Stimulated activated CD4-positive, alpha-beta T cell treated with anti-CD3 and anti-CD28 coated beads, Interleukin-1b, Interleukin-23, amount 100 ng/mL, for 4 hours (primary cell): ENCODE measurements around the gene PNPO.

Experiments used
- DNase-seq, 2 donors: peaks; one replicate each; pipeline ENCODE4 v3.0.0-alpha.2; 2020; ENCODE audit warnings: low read depth in 2 of 2

Gene PNPO

DNA sequence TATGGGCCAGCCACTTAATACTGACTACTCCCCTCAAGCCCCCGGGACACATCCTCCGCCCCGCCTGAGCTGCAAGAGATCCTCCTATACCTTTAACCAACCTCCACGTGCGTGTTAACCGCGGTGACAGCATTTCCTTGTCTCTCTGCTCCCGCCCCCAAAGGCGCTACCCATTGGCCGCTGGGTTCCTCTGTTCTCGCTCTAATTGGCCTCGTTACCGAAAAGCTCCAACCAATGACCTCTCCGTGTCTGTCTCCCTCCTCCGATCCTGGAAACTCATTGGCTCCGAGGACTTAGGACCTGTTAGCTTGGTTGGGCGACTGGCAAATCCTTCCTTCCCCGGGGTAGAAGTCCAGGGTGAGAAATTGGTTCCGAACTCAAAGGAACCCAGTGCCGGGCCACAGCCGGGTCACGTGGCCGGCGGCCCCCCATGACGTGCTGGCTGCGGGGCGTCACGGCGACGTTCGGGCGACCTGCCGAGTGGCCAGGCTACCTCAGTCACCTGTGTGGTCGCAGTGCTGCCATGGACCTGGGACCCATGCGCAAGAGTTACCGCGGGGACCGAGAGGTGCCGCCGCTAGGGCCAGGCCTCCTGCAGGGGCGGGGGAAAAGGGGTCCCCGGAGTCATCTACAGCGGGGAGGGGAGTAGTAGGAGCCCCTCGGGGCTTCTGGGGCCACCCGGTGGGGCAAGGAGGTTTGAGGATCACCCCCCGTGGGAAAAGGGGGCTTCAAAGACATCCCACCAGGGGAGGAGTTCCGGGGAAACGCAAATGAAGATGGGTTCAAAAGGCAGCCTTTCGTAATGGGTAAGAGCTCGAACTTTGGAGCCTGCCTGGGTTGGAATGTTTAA is at the start of gene PNPO:
Gene PNPO, plus strand, starts transcription at position 326 of the 850 bp plus-strand sequence. Its CDS starts 105 bp downstream, at position 431.
- peak; percentile 82 to 88 for DNase-seq

DNA sequence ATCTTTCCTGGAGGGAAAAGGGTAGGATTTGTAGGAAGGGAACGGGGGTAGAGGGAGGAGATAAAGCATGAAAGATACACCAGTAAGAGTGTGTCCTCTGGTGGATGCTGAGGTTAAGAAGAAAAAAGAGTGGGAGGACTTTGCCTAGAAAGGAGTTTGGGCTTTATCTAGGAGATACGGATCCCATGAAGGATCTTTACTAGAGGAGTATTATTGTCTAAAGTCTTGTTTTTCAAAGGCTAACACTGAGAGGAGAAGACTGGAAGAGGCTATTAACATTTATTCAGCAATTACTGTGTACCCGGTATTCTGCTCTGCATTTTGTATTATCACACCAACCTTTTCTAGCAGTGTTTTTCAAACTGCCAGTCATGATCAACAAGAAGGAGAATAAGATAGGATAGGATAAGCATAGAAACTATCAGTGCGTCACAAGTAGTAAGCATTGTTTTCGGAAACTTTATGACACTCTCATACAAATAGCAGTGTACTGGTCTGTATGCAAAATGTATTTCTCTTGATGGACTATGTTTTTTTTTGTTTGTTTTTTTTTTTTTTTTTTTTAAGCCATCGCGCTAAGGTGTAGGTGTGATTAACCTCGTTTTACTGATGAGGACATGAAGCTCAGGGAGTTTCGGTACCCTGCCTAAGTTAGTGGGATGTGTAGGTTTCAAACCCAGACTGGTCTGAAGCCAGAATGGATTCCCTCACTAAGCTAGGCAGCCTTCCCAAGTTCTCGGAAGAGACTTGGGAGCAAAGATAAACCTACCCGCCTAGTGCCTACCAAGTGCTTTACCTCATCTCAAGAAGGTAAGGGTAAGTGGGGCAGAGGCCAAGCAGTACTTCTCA is 46.6 kb upstream of the PNPO start:
- no peak for DNase-seq

DNA sequence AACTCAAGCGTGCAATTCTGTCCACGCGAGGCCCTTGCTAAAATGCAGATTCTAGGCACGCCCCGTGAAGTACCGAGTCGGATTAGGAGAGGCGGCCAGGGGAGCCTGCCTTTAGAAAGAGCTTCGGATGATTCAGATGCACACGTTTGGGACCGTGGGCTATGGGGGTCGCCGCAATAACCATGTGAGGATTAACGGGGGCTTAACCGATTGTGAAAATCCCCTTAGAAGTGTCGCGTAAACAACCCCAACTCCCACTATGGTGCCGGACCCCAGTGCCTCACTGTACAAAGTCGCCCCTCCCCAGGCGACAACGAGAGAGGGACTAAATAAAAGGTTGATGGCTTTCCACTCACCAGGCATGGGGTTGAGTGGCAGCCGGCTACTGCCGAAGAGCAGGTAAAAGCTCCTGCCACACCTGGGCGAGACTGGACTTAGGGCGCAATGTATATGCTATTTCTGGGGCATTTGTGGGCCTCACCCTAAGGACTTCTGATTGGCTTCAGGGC is 46.0 kb upstream of the PNPO start:
- DNase-seq = no peak

DNA sequence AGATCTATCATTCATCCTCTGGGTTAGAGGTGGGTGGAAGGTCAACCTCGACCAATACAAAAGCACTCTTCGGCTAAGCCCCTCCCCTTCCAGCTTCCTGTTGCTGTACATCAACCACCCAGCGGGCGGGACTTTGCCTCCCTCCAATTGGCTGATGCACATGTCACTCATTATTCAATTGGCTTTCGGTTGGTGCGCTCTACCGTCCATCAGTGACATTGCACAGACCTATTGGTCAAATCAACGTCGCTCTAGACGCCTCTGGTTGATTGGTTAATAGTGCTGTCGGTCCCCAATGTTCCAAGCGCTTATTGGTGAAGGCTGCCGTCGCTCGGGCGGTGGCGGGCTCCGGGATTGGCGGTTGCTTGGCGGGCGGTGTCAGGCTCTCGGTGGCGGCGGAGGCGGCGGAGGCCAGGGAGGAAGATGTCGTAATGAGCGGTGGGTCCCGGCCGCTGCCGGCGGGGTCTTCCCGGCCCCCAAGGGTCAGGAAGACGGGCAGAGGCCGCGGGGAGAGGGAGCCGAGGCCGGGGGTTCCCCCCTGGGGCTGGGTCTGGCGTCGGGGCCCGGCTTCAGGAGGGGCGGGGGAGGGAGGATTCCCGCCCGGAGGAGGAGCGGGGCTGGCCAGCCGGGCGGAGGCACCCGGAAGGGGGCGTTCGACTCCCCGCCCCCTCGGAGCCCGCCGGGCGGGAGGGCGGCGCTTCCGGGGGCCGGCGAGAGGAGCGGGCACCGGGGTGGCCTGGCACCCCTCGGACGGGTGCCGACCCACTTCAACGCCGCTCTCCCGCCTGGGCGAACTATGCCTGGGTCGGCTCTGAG is 45.3 kb upstream of the PNPO start, which contains the start of gene SP2:
Gene SP2, plus strand, starts transcription at position 381 of the 816 bp plus-strand sequence. Its CDS starts 51 bp downstream, at position 432.
- peak; percentile 93 to 100 for DNase-seq

DNA sequence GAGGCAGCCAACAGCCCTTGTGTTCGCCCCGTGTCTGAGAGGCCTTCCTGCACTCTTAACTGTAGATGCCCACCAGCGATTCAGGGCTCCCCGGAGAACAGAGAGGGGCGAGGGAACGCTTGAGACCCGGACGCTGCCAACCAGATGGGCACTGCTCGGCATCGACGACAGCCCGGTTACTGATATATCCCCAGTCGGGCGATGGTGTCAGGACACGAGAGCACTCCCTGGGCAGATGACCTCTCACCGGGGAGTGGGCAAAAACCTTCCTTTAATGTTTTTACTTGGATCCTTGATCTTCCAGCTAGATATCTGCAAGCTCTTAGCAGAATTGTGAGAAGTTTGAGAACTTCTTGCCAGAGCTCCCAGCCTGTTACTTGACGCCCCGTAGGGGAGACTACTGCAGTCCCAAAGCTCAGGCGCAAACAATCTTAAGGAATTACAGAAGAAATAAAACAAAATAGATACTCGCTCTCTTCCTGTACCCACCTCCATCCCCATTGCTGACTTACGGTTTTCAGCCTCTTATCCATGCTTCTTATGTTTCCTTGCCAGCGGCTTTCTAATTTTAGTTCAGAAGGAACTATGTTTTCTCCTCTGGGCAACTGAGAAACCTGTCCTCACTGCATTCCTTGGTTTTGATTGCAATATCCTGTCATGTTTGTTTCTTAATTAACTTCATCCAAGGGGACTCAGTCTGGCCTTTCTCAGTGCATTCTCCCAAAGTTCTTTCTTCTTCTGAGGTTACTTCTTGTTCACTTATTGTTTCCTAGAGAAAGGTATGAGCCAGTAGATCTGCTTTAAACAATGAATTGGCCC is 44.5 kb upstream of the PNPO start:
- DNase-seq = no peak

DNA sequence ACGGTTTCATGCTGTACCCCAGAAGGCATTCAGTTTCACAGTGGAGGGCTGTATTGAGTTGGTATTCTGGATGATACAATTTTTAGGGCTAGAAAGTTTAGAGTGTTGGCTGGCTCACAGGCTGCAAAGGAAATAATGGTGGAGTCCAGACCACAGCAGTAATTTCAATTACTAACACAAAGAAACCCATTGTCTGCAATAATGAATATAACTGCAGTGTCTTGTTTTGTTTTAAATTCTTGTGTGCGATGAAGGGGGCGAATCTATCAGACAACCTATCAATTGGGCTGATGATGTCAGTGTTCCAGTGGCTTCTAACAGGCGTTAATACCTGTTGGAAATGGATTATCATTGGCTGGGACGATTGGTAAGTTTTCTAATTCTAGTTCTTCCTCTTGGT is 43.8 kb upstream of the PNPO start:
- DNase-seq = no peak

DNA sequence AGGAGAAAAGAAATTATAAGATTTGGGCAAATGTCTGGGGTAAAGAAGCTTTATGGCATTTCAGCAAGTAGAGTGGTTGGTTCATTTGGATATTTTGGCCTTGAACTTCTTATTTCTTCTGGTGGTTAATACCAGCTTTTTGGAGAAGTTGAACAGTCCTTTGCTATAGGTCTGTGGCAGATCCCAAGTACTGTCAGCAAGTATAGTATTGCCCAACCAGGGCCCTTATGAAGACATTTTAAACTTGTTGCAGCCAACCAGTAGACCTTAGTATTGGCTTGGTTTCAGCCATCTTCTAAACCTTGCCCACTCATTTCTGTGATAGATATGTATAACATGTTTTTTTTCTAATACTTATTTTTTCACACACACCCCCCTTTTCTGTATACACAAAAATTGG is 43.1 kb upstream of the PNPO start:
- DNase-seq = no peak

DNA sequence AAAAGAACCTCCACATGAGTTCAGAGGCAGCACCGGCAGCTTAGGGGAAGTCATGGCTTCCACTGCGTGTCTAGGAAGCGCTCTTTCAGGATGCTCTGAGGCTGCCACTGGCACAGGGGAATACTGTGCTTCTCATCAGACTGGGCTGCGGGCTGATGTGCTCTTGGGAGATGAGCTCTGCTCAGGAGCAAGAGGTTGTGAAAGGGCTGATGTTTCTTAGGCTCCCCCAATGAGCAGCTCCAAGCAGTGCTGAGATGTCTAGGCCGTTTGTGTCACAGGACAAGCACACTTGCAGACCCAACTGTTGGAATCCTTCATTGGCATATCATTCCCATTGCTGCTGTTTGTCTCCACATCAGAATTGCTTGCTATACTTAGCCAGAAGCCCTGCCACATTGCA is 41.7 kb upstream of the PNPO start:
- no peak for DNase-seq

DNA sequence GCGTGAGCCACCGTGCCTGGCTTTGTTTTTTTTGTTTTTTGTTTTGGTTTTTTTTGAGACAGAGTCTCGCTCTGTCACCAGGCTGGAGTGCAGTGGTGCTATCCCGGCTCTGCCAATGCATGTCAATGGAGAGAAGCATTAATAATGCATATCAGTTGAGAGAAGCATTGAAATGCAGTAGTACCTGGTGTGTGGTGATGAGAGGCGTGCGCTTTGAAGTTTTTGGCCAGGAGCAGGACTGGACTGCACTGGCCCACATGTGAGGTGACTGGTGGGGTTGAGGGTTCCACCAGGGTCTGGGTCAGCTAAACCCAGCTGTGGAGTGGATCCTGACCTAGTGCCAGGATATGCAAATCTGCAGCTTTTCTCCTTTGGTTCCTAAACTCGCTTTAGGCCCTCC is 39.9 kb upstream of the PNPO start:
- no peak for DNase-seq

DNA sequence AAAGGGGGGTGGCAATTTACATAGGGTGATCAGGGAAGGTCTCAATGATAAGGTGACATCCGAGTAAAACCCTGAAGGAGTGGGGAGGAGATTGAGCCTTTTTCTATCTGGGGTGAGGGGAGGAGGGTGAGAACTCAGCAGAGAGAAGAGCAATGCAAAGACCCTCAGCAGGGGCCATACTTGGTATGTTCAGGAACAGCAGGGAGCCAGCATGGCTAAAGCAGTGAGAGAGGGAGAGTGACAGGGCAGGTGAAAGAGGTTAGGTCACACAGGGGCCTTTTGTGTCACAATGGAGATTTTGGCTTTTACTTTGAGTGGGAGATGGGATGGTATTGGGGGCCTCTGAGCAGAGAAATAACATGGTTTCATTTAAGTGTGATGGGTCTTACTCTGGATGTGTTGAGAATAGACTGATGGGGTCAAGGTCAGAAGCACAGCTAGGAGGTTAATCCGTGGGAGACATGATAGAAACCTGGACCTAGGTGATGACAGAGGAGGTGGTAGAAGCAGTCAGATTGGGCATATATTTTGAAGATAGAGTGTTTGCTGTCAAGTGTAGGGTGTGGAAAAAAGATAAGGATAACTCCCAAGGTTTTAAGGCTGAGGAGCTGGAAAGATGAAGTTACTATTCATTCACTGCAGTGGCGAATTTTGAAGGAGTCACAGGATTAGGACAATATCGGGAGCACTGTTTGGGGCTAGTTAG is 39.2 kb upstream of the PNPO start:
- DNase-seq = no peak

DNA sequence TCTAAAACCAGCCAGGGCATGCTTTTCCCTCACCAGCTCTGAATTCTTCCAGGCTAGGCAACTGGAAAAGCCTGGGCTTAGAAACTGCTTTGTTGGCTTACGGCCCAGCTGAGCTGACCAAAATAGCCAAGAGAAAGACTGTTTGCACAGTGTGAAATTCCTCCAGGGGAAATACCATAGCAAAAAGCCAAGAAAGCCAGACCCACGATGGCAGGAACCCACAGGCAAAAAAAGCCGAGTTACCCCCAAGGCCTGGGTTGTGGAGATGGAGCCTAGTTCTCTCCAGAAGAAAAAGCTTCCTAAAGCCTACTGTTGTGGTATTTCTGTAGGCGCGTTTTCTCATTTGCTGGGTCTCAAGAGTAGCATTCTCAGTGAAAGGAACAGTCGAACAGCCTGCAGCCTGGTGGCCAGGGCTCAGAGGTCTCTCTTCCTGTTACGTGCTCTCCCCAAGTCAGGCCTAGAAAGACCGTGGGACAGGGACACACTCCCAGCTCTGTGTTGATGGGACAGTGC is 36.1 kb upstream of the PNPO start:
- no peak for DNase-seq

DNA sequence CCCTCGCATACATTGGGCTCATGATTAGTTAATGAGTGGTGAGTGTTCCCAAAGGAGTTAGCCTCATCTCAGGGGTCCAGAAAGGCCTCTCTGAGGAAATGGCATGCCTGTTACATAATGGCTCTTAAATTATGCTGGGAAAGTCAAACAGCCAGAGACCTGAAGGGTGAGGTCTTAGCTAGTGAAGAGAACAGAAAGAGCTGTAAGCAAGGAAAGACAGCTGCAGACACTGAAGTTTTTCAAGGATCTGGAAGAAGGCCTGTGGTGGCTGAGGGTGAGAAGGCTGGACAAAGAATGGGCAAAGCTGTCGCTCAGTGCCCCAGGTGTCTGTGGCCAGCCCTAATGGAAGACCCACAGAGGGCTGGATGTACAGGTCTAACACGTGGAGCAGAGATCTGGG is 34.9 kb upstream of the PNPO start:
- no peak for DNase-seq

DNA sequence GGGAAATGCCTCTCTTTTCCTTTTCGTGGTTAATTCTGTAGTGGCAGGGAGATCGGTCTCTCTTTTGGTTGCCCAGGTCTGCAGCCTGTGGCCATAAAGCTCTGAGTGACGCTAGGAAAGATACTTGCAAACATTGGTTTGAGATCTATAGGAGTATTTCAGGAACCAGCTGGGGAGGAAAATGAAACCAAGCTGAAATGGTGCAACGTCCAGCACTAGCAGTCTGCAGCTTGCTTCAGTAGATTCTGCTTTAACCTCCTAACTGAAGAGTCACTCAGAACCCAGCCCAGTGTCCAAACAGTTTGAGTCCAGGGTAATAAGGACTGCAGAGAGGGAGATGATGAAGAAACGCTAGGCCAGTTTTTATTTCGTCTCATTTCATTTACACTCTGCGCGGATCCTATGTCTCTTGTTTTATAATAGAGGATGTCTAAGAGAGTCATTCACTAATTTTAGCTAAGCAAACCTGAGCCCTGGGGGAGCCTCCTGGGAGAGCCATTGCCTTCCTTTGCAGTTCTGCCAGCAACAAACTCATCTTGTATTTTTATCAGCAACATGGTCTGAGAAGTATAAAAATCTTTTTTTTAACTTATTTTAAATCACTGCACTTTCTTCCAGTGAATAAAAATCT is 33.3 kb upstream of the PNPO start:
- no peak for DNase-seq

DNA sequence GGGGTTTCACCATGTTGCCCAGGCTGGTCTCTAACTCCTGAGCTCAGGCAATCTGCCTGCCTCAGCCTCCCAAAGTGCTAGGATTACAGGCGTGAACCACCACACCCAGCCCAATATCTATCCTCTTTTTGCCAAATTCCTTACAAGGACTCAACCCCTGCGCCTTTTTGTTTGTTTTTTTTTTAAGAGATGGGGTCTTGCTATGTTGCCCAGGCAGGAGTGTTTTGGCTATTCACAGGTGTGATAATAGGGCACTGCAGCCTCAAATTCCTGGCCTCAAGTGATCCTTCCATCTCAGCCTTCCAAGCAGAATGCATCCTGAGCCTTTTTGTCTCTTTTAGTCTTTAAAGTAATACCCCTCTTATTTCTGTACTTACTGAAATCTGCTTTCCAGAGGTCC is 28.3 kb upstream of the PNPO start:
- no peak for DNase-seq

DNA sequence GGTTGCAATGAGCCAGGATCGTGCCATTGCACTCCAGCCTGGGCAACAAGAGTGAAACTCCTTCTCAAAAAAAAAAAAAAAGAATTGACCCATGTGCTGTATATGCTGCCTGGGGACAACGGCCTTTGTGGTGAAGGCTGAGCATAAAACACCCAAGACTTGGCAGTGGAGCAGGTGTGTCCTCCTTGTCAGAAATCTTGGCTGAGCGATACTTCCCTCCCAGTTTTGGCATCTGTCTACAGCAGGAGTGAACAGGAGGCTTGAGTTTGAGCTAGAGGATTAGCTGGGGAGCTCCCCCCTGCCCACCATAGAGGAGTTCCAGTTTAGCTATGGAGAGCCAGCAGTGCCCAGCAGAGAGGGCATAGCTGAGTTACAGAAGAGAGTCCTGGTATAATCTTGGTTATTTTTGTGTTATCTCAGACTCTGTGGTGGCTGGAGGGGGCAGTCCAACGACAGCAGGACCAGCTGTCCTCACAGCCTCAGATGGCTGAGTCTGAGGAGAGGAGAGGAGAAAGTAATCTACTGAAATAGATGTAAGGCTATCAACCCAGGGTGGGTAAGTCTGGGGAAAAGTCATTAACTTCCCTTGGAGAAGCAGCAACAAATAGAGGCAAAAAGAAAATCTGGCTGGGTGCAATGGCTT is 26.9 kb upstream of the PNPO start:
- no peak for DNase-seq

DNA sequence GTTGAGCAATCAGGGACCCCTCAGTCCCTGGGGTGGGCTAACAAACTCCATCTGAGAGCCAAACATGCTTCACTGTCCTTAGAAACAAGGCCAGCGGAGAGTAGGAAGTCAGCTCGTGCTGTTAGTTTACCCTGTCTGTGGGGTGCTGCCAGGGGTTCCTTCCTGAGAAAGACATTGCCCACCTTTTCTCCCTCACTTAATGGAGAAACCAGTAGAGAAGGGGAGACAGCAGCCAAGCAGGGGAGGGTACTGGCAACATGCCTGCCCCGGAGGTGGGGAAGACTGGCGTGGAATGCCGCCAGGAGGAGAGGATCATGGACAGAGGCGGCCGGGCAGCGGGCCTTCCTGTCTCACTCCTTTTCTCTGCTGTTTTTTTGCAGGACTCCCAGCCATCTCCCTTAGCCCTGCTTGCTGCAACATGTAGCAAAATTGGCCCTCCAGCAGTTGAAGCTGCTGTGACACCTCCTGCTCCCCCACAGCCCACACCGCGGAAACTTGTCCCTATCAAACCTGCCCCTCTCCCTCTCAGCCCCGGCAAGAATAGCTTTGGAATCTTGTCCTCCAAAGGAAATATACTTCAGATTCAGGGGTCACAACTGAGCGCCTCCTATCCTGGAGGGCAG is 25.5 kb upstream of the PNPO start:
- DNase-seq = no peak

DNA sequence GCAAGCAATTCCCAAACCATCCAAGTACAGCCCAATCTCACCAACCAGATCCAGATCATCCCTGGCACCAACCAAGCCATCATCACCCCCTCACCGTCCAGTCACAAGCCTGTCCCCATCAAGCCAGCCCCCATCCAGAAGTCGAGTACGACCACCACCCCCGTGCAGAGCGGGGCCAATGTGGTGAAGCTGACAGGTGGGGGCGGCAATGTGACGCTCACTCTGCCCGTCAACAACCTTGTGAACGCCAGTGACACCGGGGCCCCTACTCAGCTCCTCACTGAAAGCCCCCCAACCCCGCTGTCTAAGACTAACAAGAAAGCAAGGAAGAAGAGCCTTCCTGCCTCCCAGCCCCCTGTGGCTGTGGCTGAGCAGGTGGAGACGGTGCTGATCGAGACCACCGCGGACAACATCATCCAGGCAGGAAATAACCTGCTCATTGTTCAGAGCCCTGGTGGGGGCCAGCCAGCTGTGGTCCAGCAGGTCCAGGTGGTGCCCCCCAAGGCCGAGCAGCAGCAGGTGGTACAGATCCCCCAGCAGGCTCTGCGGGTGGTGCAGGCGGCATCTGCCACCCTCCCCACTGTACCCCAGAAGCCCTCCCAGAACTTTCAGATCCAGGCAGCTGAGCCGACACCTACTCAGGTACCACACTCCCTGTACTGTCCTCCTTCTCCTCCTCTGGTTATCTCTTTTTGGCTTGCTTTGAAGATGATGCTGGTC is 24.7 kb upstream of the PNPO start:
- no peak for DNase-seq

DNA sequence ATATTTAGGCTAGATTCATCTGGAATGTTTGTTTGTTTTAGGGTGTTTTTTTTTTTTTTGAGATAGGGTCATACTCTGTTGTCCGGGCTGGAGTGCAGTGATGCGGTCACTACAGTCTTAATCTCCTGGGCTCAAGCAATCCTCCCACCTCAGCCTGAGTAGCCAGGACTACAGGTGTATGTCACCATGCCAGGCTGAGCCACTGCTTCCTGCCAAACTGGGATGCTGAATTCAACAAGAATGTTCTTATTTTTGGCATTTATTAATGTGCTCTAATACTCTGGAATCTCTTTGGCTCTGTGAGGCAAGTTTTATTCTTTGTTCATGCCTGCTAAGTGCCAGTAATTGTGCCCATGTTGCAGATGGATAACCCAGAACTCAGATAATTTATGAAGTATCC is 23.8 kb upstream of the PNPO start:
- DNase-seq = no peak
